SK-N-SH (cell line): Measurements from ENCODE around the gene ATP8A2. TPM values are rescaled to one million over a fixed set of nuclear protein-coding genes. Genes with fewer than 3 reads are reported as not detected.

Experiments
- CTCF ChIA-PET: fragments of 300-600, 350-600 bp; formaldehyde crosslinking; extraction: SDS; loops from one replicate; lab custom pipeline; 2021; lab: Yijun Ruan, JAX
- POLR2A ChIA-PET: fragments of 350-600 bp; sonication (Branson Sonifier 250); formaldehyde crosslinking; extraction: SDS; loops from one replicate; lab custom pipeline; 2020; ENCODE audit warnings: antibody characterized with exemption, inconsistent platforms; lab: Yijun Ruan, JAX
- DNase-seq: peaks from one replicate; pipeline ENCODE4 v3.0.0; 2012
- H2AFZ ChIP-seq: fragments of 200-600 bp; sonication (generic); 2 replicates; pipeline ENCODE4 v1.8.1; 2016; ENCODE audit warnings: antibody characterized with exemption, mild to moderate bottlenecking, low read depth
- H3F3A ChIP-seq: fragments of 200-600 bp; sonication (generic); replicated peaks from 2 replicates; pipeline ENCODE3; 2016; ENCODE audit warnings: antibody characterized with exemption, mild to moderate bottlenecking; ENCODE audit not compliant: insufficient read depth
- H3K27ac ChIP-seq, 2 experiments: fragments of 200-500 bp in 1 of 2; fragments of 200-600 bp in 1 of 2; sonication (Bioruptor generic) in 1 of 2; sonication (generic), shearing (Covaris generic) in 1 of 2; 2 replicates each; pipeline versions ENCODE4 v1.5.1 to v1.6.1; 2014 to 2016; ENCODE audit warnings: low read depth in 2 of 2, inconsistent platforms in 1 of 2, low read length in 1 of 2, mild to moderate bottlenecking in 1 of 2, mixed read lengths in 1 of 2
- H3K27me3 ChIP-seq: fragments of 200-600 bp; sonication (generic), shearing (Covaris generic); 2 replicates; pipeline ENCODE4 v1.6.1; 2016; ENCODE audit warnings: mixed run types; ENCODE audit not compliant: insufficient read depth
- H3K36me3 ChIP-seq, 2 experiments: fragments of 200-500 bp in 1 of 2; fragments of 200-600 bp in 1 of 2; sonication (Bioruptor generic) in 1 of 2; sonication (generic) in 1 of 2; replicated peaks in 1 of 2; 2 replicates each; pipeline versions ENCODE3 to v1.5.1; 2014 to 2016; ENCODE audit warnings: low read length in 1 of 2, mild to moderate bottlenecking in 1 of 2; ENCODE audit not compliant: insufficient read depth in 2 of 2, control insufficient read depth in 1 of 2
- H3K4me1 ChIP-seq, 2 experiments: fragments of 200-500 bp in 1 of 2; fragments of 200-600 bp in 1 of 2; sonication (Bioruptor generic) in 1 of 2; sonication (generic), shearing (Covaris generic) in 1 of 2; 2 replicates each; pipeline versions ENCODE4 v1.5.1 to v1.6.1; 2014 to 2016; ENCODE audit warnings: low read depth in 1 of 2, low read length in 1 of 2, mixed run types in 1 of 2; ENCODE audit not compliant: insufficient read depth in 2 of 2, control insufficient read depth in 1 of 2
- H3K4me2 ChIP-seq: fragments of 200-600 bp; sonication (generic), shearing (Covaris generic); 2 replicates; pipeline ENCODE4 v1.6.1; 2017; ENCODE audit warnings: mixed run types
- H3K4me3 ChIP-seq, 2 experiments: fragments of 200-500 bp in 1 of 2; fragments of 200-600 bp in 1 of 2; sonication (Bioruptor generic) in 1 of 2; sonication (generic), shearing (Covaris generic) in 1 of 2; 2 replicates each; pipeline versions ENCODE4 v1.5.1 to v1.8.1; 2014 to 2016; ENCODE audit warnings: low read depth in 2 of 2, inconsistent platforms in 1 of 2, low read length in 1 of 2, mild to moderate bottlenecking in 1 of 2, mixed read lengths in 1 of 2, moderate library complexity in 1 of 2
- H3K79me2 ChIP-seq: fragments of 200-600 bp; sonication (generic); 2 replicates; pipeline ENCODE4 v1.8.1; 2017; ENCODE audit warnings: mild to moderate bottlenecking; ENCODE audit not compliant: insufficient read depth
- H3K9ac ChIP-seq: fragments of 200-600 bp; sonication (generic); 2 replicates; pipeline ENCODE4 v1.6.1; 2017; ENCODE audit warnings: mixed run types
- H3K9me2 ChIP-seq: fragments of 200-600 bp; sonication (generic); 2 replicates; pipeline ENCODE4 v1.6.1; 2017; ENCODE audit warnings: mixed run types
- H3K9me3 ChIP-seq: fragments of 200-600 bp; sonication (generic); 2 replicates; pipeline ENCODE4 v1.6.1; 2017; ENCODE audit warnings: mixed run types, mild to moderate bottlenecking, moderate library complexity
- H4K20me1 ChIP-seq: fragments of 200-600 bp; sonication (generic); 2 replicates; pipeline ENCODE4 v1.6.1; 2017; ENCODE audit warnings: mild to moderate bottlenecking, mixed run types; ENCODE audit not compliant: insufficient read depth
- FOXM1 ChIP-seq: IDR thresholded peaks from 2 replicates; pipeline ENCODE4 v1.4.0; 2012; ENCODE audit warnings: low read depth, mild to moderate bottlenecking
- GABPA ChIP-seq: IDR thresholded peaks from 2 replicates; pipeline ENCODE4 v1.4.0; 2012; ENCODE audit warnings: low read depth, mild to moderate bottlenecking
- NRF1 ChIP-seq: IDR thresholded peaks from 2 replicates; pipeline ENCODE4 v1.6.1; 2012; ENCODE audit warnings: low read depth, mild to moderate bottlenecking, low read length
- POLR2AphosphoS5 ChIP-seq: IDR thresholded peaks from 2 replicates; pipeline ENCODE4 v1.6.1; 2012; ENCODE audit warnings: low read depth, low read length
- RCOR1 ChIP-seq: fragments of 150-350 bp; IDR thresholded peaks from 2 replicates; pipeline ENCODE4 v1.6.1; 2017; ENCODE audit warnings: antibody characterized with exemption, low read length
- RXRA ChIP-seq: IDR thresholded peaks from 2 replicates; pipeline ENCODE4 v1.4.0; 2012; ENCODE audit warnings: low read depth, mild to moderate bottlenecking, borderline replicate concordance
- SIN3A ChIP-seq: IDR thresholded peaks from 2 replicates; pipeline ENCODE4 v1.6.1; 2012; ENCODE audit warnings: low read depth, mild to moderate bottlenecking, low read length, moderate library complexity, borderline replicate concordance
- SMC3 ChIP-seq: IDR thresholded peaks from 2 replicates; pipeline ENCODE4 v1.6.1; 2012; ENCODE audit warnings: low read depth, low read length, improper control_type of control experiment
- TCF12 ChIP-seq: IDR thresholded peaks from 2 replicates; pipeline ENCODE4 v1.4.0; 2012
- YY1 ChIP-seq: IDR thresholded peaks from 2 replicates; pipeline ENCODE4 v1.4.0; 2012; ENCODE audit warnings: low read depth, mild to moderate bottlenecking
- WGBS: methylation state at CpG from one replicate; pipeline ENCODE4 v1.1.6; 2017; ENCODE audit warnings: low lambda C conversion rate; 5-methylcytosine and 5-hydroxymethylcytosine counted together
- polyA plus RNA-seq, 3 experiments: library from polyadenylated mRNA; depleted of rRNA; stranded (reverse); fragments of >200 nt; gene quantifications; 2 replicates each; pipeline ENCODE4 v1.2.3, GENCODE V29; 2012
- TF ChIP-seq, protein P1 (sequence below): IDR thresholded peaks from 2 replicates; pipeline ENCODE4; 2012
- TF ChIP-seq, protein P2 (sequence below): IDR thresholded peaks from 2 replicates; pipeline ENCODE4 v1.4.0; 2012; ENCODE audit warnings: low read depth, borderline replicate concordance
- TF ChIP-seq, protein P3 (sequence below): fragments of 150-350 bp; IDR thresholded peaks from 2 replicates; pipeline ENCODE4 v1.6.1; 2017; ENCODE audit warnings: antibody characterized with exemption, low read length, low read depth, borderline replicate concordance
- TF ChIP-seq, protein P4 (sequence below): IDR thresholded peaks from 2 replicates; pipeline ENCODE4 v1.4.0; 2012; ENCODE audit warnings: low read depth
- TF ChIP-seq, protein P5 (sequence below): fragments of 150-350 bp; IDR thresholded peaks from 2 replicates; pipeline ENCODE4 v1.6.1; 2016; ENCODE audit warnings: mild to moderate bottlenecking, low read depth, low read length

ATP8A2 gene
- polyA plus RNA-seq, 1 of the 3 experiments (the other 2 are of a cell fraction), result 0.02 TPM

DNA sequence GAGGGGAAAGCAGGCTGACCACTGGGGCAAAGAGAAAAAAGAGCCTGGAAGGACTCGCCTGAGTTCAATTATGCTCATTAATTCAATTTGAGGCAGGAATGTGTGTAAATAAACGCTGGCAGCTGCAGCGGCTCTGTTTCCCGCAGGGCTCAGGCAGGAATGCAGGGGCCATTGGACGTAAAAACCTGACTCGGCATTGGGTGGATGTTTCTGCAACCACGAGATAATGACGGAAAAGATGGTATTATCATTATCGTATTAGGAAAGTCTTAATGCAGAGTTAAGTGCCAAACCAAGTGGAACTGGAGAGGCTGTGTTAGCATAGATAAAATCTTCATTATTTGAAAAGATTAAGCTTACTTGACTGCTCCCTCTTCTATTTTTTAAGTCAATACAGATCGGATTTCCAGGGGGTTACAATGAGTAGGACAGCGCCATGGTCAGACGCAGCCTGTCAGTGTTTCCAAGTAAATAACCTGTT lies 510.2 kb downstream of the ATP8A2 start (continued):
- TF ChIP-seq RXRA (no peak), YY1 (no peak), POLR2AphosphoS5 (no peak), RCOR1 (peak; percentile 98), NRF1 (no peak), FOXM1 (no peak)
- TF ChIP-seq, protein P1, sequence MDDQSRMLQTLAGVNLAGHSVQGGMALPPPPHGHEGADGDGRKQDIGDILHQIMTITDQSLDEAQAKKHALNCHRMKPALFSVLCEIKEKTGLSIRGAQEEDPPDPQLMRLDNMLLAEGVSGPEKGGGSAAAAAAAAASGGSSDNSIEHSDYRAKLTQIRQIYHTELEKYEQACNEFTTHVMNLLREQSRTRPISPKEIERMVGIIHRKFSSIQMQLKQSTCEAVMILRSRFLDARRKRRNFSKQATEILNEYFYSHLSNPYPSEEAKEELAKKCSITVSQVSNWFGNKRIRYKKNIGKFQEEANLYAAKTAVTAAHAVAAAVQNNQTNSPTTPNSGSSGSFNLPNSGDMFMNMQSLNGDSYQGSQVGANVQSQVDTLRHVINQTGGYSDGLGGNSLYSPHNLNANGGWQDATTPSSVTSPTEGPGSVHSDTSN, result no peak
- TF ChIP-seq, protein P2, sequence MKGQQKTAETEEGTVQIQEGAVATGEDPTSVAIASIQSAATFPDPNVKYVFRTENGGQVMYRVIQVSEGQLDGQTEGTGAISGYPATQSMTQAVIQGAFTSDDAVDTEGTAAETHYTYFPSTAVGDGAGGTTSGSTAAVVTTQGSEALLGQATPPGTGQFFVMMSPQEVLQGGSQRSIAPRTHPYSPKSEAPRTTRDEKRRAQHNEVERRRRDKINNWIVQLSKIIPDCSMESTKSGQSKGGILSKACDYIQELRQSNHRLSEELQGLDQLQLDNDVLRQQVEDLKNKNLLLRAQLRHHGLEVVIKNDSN, result no peak

GRCh38 chr13:25882466-25883357 lies 510.9 kb downstream of the ATP8A2 start:
- H3K4me2 ChIP-seq, result no peak overlapping the region
- TF ChIP-seq SMC3, result no peak
- no peak for TF ChIP-seq SIN3A
- TF ChIP-seq, protein P3, sequence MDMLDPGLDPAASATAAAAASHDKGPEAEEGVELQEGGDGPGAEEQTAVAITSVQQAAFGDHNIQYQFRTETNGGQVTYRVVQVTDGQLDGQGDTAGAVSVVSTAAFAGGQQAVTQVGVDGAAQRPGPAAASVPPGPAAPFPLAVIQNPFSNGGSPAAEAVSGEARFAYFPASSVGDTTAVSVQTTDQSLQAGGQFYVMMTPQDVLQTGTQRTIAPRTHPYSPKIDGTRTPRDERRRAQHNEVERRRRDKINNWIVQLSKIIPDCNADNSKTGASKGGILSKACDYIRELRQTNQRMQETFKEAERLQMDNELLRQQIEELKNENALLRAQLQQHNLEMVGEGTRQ, result no peak
- TF ChIP-seq, protein P1, result no peak
- TF ChIP-seq, protein P4, sequence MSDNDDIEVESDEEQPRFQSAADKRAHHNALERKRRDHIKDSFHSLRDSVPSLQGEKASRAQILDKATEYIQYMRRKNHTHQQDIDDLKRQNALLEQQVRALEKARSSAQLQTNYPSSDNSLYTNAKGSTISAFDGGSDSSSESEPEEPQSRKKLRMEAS, result no peak
- no peak for TF ChIP-seq YY1
- no peak for TF ChIP-seq TCF12
- TF ChIP-seq, protein P5, sequence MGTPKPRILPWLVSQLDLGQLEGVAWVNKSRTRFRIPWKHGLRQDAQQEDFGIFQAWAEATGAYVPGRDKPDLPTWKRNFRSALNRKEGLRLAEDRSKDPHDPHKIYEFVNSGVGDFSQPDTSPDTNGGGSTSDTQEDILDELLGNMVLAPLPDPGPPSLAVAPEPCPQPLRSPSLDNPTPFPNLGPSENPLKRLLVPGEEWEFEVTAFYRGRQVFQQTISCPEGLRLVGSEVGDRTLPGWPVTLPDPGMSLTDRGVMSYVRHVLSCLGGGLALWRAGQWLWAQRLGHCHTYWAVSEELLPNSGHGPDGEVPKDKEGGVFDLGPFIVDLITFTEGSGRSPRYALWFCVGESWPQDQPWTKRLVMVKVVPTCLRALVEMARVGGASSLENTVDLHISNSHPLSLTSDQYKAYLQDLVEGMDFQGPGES, result no peak
- TF ChIP-seq GABPA, result no peak
- 35% methylated on average over 8 of the region's 8 CpGs for WGBS
- no peaks in the 10 kb centered on the region for H3K79me2 ChIP-seq
- no peaks in the 10 kb centered on the region for H3K36me3 ChIP-seq
- H2AFZ ChIP-seq, result no peak overlapping the region
- no peaks in the 10 kb centered on the region for H4K20me1 ChIP-seq
- H3K27ac ChIP-seq, result no peak overlapping the region
- no peaks in the 10 kb centered on the region for H3K9me2 ChIP-seq
- H3K9ac ChIP-seq, result no peak overlapping the region
- ChIA-PET CTCF (interaction anchor here (1.1 kb wide), 1 partner anchor 61 kb away, joined by 3 read pairs; no protein-coding TSS in a partner anchor), POLR2A (no interaction called here)
- H3K27me3 ChIP-seq, result no peaks in the 10 kb centered on the region
- DNase-seq, result peak; percentile 15
- H3K9me3 ChIP-seq, result no peaks in the 10 kb centered on the region
- H3F3A ChIP-seq, result no peaks in the 10 kb centered on the region
- peaks cover 6 to 16% of the 10 kb centered on the region in 2 experiments; a peak in 3 of 4 replicates for H3K4me1 ChIP-seq
- H3K4me3 ChIP-seq, result no peak overlapping the region; a peak in 1 of 4 replicates
